GM12865 (cell line): Measurements from ENCODE around the gene TOX2.
A peak's percentile ranks its signal among the peaks of the same experiment; 100 is the strongest.

Experiments used
- DNase-seq: peaks from one replicate; pipeline ENCODE4 v3.0.0; 2010; ENCODE audit warnings: low read depth
- H3K4me3 ChIP-seq: 2 replicates; pipeline ENCODE4 v1.5.1; 2011; ENCODE audit warnings: mild to moderate bottlenecking, low read depth, low read length, control low read depth
- CTCF ChIP-seq: IDR thresholded peaks from 2 replicates; pipeline ENCODE4 v1.5.1; 2011; ENCODE audit warnings: low read length, control low read depth, low read depth, inconsistent platforms; ENCODE audit not compliant: insufficient read depth; ENCODE audit errors: missing control alignments

The TOX2 gene

GRCh38 chr20:43955750-43956191 lies 41.1 kb downstream of the TOX2 start:
- no peak for DNase-seq
- H3K4me3 ChIP-seq: no peak overlapping the region
- TF ChIP-seq CTCF: no peak

GRCh38 chr20:43957392-43957791 lies 42.7 kb downstream of the TOX2 start:
- H3K4me3 ChIP-seq: no peak overlapping the region
- no peak for TF ChIP-seq CTCF
- no peak for DNase-seq

- DNase-seq: no peak
- no peak overlapping the region for H3K4me3 ChIP-seq
- no peak for TF ChIP-seq CTCF
Observed at GRCh38 chr20:43958626-43959025, 44.0 kb downstream of the TOX2 start.

- no peak overlapping the region for H3K4me3 ChIP-seq
- no peak for TF ChIP-seq CTCF
- peak; percentile 55 for DNase-seq
Observed at GRCh38 chr20:43959079-43959919, 44.6 kb downstream of the TOX2 start.

GRCh38 chr20:43959920-43960227 lies 45.2 kb downstream of the TOX2 start:
- no peak for TF ChIP-seq CTCF
- no peak for DNase-seq

GRCh38 chr20:43960231-43960630 lies 45.6 kb downstream of the TOX2 start:
- no peak overlapping the region for H3K4me3 ChIP-seq
- DNase-seq: no peak
- no peak for TF ChIP-seq CTCF

More at GRCh38 chr20:43959920-43960227, 45.2 kb downstream of the TOX2 start:
- H3K4me3 ChIP-seq: no peak overlapping the region

GRCh38 chr20:43961116-43961515 lies 46.5 kb downstream of the TOX2 start:
- H3K4me3 ChIP-seq: no peak overlapping the region
- no peak for TF ChIP-seq CTCF
- no peak for DNase-seq
